GF-D8 (cell line): ENCODE data around the gene MAPK8.

ENCODE experiments used
- DNase-seq: peaks from one replicate; lab custom pipeline; 2025; lab: John Stamatoyannopoulos, UW

MAPK8 gene

GRCh38 chr10:48292616-48293015 lies 13.9 kb upstream of the MAPK8 start:
- DNase-seq, result no peak

- DNase-seq, result no peak
Measured at GRCh38 chr10:48294431-48294830, 12.0 kb upstream of the MAPK8 start.

- DNase-seq, result no peak
Measured at GRCh38 chr10:48296576-48297098, 9.8 kb upstream of the MAPK8 start.

GRCh38 chr10:48299066-48299465 lies 7.4 kb upstream of the MAPK8 start:
- no peak for DNase-seq

DNA sequence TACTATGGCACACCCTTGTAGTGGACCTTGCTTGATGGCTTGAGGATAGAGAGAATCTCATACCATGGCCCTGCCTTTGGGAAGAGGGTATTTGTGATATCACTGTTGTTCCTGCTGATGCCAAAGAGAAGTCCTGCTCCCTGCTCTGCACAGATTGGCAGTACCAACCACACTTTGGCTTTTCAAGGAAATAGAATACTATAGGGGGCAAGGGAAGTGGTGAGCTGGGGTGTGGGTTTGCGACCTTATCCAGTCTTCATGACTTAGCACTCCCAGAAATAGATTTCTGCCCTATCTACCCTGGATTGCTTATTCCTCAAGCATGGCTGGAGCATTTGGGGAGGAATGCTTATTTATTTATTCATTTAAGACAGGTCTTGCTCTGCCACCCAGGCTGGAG lies 6.8 kb upstream of the MAPK8 start:
- DNase-seq, result no peak

DNA sequence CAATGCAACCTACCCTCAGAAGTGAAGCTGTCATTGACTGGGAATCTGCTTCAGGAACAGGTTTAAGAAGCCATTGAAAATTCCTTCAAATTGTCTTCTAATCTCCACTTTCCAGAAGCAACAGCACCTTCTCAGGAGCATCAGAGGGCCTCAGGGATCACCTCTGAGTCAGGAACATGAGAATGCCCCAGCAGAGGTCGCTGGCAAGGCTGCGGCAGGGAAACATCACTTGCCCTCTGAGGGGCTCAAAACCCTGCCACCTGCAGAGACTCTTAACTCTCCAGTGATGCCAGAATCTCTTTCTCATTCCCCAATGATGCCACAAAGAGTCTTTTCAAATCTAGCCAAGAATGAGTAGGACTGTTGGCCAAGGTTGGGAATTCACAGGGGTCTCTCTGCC lies 5.9 kb upstream of the MAPK8 start:
- DNase-seq, result no peak

DNA sequence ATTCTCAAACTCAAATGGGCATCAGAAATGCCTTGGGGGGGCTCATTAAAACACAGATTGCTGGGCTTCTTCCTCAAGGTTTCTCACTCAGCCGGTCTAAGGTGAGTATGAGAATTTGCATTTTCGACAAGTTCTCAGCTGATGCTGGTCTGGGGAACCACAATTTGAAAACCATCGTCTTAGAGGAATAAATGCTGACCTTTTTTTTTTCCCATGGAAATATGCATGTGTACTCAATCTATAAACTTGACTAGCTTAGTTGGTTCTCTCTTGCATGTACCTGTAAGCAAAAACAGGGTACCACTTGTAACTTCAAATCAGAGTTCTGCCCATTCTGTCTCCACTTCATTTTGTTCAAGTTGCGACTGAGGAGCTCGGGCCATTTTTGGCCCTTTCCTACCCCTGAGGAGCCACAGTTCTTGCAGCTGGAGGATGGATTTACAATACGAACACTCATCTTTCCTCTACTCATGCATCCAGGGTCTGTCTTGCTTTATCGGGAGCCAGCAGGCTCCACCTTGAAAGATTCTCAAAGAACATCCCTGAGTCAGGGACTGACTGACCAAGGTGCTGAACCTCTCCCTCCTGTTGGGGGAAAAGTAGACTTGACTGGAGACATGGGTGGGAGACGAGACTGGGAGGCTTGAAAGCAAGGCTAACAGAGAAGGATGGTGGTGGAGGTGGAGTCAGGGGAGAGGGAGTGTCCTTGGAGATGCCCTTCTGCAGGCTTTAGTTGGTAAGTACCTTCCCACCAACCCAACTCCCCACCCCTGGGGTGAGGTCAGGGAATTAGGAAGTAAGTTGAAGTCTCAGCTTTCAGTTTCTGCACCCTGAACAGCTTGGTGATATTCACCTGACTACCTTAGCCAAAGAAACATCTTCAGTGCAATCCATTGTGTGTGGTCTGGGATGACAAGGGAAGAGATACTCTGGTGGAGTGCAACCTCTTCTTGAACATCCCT lies 3.7 kb upstream of the MAPK8 start:
- no peak for DNase-seq

DNA sequence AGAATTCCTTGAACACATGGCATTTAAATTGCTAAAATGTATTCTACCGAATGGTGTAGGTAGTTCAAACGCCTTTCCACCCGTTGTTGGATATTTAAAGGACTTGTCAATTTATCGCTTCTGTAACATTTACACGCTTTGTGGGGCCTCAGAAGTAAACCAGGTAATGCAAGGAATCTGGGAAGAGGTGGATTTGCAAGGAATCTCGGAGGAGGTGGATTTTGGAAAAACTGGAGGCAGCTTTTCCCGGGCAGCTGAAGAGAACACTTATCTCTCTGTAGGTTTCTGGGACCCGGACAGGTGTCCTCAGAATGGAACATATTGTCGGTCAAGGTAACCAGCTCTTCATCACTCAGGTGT lies 592 bp upstream of the MAPK8 start:
- no peak for DNase-seq

DNA sequence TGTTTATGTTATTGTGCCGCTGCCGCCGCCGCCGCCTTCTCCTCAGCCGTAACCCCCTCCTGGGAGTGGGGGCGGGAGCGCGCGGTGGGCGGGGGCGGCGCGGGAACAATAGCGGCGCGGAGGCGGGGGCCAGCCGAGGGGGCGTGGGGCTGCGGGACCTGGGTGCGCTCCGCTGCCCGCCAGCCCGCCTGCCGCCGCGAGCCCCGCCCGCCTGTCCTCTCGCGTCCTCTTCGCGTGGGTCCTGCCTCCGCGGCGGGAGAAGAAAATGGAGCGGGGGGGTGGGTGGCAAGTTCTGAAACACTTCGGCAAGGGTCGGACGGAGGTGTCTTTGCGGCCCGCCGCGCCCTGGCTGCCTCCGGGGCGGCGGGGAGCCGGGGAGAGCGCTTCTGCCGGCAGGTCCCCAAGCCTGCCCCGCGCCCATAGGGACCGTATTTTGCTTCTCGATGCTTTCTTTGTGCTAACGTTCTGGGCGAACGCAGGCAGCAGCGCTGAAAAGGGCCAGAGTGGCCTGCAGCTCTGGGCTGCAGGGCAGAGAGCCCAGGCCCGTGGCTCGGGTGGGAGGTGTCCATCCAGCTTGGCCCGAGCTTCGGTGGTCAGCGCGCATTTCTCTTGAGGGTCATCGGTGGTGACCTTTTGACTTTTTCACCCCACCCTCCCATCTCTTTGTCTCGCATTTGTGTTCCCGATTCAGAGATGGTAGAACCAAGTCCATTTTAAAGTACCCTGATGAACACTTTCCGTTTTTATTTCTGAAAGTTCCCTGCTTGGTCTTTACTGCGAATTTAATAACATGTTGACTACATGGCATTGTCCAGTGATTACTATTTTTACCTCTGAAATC lies 613 bp downstream of the MAPK8 start:
- DNase-seq, result no peak

DNA sequence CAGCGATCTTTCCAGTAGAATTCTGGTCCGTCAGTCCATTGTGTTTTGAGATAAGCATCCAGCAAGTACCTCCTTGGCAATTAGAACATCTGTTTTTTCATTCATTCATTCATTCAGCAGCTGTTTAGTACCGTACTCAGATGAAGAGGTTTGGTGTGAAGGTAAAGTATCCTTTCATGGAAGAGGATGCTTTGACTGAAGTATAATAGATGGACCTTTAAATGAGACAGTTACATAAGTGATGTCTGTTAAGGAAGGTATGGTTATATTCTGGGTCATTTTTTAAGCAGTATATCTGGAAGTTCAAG lies 1.2 kb downstream of the MAPK8 start:
- no peak for DNase-seq

- no peak for DNase-seq
Measured at GRCh38 chr10:48309711-48310226, 3.3 kb downstream of the MAPK8 start.

- DNase-seq, result no peak
Measured at GRCh38 chr10:48314107-48314506, 7.6 kb downstream of the MAPK8 start.

- DNase-seq, result no peak
Measured at GRCh38 chr10:48316236-48316635, 9.8 kb downstream of the MAPK8 start.

GRCh38 chr10:48317321-48317990 lies 11.0 kb downstream of the MAPK8 start:
- no peak for DNase-seq

- DNase-seq, result no peak
Measured at GRCh38 chr10:48322017-48322416, 15.5 kb downstream of the MAPK8 start.

DNA sequence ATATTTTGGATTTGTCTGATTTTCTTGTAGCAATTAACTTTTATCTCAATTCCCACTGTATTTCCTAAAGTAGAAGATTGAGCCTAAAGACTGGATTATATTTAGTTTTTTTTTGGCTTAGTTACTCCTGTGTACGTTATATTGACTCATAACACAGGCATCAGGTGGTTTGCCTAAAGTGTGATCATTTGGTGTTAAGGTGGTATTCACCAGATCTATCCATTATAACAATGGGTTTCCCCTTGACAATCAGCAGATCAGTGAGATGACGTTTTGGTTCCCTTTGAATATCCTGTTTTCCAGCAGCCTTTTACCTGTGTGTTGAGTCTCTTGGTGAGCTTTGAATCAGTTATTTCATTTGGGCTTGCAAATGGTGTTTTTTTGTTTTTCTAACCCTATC lies 18.1 kb downstream of the MAPK8 start:
- no peak for DNase-seq

- DNase-seq, result no peak
Measured at GRCh38 chr10:48330269-48330668, 23.8 kb downstream of the MAPK8 start.

- no peak for DNase-seq
Measured at GRCh38 chr10:48331436-48331835, 25.0 kb downstream of the MAPK8 start.

DNA sequence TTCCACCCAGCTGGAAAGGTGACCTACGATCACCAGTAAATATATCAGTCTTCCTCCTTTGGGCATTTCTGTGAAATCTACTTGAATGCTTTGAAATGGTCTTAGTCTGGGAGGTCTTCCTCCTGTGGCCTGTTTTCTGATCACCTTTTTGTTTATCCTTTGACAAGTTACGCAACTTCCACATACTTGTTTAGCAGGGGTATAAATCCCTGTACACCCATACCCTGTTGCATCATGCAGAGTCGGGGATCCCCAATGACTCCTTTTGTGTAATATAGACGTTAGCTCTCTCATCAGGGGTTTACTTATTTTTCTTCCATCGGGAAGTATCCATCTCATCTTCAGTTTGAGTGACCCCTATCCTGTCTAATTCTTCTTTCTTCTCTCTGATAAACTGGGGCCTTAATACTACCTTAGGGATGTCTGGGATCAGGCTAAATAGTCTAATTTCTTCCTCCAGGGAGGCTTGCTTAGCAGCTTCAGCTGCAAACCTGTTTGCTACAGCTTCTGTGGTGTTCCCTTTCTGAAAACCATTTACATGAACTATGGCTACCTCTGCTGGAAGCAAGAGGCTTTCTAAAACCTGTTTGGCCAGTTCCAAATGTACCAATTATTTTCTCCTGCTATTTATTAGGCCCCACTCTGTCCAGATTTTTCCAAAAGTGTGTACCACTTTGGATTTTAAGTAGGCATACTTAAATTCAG lies 25.8 kb downstream of the MAPK8 start:
- no peak for DNase-seq

DNA sequence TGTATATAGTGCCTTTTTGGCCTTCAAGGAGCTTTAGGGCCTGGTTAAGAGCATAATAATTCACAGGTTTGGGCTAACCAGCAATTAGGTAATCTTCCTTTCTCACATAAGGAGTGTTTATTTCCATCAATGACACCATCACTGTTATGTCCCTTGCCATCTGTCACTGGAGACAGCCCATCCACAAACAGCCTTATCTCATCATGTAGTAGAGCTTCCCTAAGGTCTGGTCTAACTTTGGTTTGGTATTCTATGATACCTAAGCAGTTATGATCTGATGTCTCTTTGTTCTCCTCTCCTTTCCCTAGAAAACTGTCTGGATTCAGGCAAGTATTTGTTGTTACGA lies 26.4 kb downstream of the MAPK8 start:
- DNase-seq, result no peak

GRCh38 chr10:48333856-48334255 lies 27.4 kb downstream of the MAPK8 start:
- no peak for DNase-seq

GRCh38 chr10:48335788-48336187 lies 29.3 kb downstream of the MAPK8 start:
- no peak for DNase-seq
